ENCODE data around the gene SLC13A1.

DNA sequence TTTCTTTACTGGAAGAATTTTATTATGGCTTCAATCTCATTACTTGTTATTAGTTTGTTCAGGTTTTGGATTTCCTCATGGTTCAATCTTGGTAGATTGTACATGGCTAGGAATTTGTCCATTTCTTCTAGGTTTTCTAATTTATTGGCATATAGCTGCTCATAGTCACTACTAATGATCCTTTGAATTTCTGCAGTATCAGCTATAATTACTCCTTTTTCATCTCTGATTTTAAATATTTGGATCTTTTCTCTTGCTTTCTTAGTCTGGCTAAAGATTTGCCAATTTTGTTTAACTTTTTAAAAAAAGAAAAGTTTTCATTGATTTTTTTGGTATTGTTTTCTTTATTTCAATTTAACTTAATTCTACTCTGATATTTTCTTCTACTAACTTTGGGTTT lies 59.2 kb downstream of the SLC13A1 start:
- TF ChIP-seq, protein P1, sequence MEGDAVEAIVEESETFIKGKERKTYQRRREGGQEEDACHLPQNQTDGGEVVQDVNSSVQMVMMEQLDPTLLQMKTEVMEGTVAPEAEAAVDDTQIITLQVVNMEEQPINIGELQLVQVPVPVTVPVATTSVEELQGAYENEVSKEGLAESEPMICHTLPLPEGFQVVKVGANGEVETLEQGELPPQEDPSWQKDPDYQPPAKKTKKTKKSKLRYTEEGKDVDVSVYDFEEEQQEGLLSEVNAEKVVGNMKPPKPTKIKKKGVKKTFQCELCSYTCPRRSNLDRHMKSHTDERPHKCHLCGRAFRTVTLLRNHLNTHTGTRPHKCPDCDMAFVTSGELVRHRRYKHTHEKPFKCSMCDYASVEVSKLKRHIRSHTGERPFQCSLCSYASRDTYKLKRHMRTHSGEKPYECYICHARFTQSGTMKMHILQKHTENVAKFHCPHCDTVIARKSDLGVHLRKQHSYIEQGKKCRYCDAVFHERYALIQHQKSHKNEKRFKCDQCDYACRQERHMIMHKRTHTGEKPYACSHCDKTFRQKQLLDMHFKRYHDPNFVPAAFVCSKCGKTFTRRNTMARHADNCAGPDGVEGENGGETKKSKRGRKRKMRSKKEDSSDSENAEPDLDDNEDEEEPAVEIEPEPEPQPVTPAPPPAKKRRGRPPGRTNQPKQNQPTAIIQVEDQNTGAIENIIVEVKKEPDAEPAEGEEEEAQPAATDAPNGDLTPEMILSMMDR (IDR thresholded peaks at IDR 0.05; ENCODE audit: low read depth, low read length, poor library complexity, severe bottlenecking): no peak
- no peak for TF ChIP-seq EZH2phosphoT487 (IDR thresholded peaks at IDR 0.05; ENCODE audit: borderline replicate concordance, low read length)

Data from DOHH2 (cell line).